Activated CD8-positive, alpha-beta memory T cell treated with anti-CD3 and anti-CD28 coated beads, Interleukin-2, amount 50 U/mL, for 1 hour (primary cell): ENCODE results near the gene TGM4.
"Not testable (repeated sequence)": the region's sequence is repeated elsewhere in the genome, so short reads cannot be mapped to it uniquely, and the experiment has no call there.

Experiments used
- DNase-seq: peaks from one replicate; pipeline ENCODE4 v3.0.0-alpha.2; 2020; ENCODE audit errors: extremely low read depth

TGM4 gene

GRCh38 chr3:44874308-44874707 is at the start of gene TGM4:
Gene TGM4 (plus strand): TSS chr3:44874608. CDS start chr3:44874679, 71 bp downstream.
- no peak for DNase-seq

- DNase-seq, result no peak
Measured at GRCh38 chr3:44825264-44825925, 49.0 kb upstream of the TGM4 start.

GRCh38 chr3:44827196-44827595 is 47.2 kb upstream of the TGM4 start:
- DNase-seq, result no peak

- no peak for DNase-seq
Measured at GRCh38 chr3:44831232-44831631, 43.2 kb upstream of the TGM4 start.

- no peak for DNase-seq
Measured at GRCh38 chr3:44832032-44832431, 42.4 kb upstream of the TGM4 start.

- no peak for DNase-seq
Measured at GRCh38 chr3:44832965-44833364, 41.4 kb upstream of the TGM4 start.

GRCh38 chr3:44833394-44833793 is 41.0 kb upstream of the TGM4 start:
- DNase-seq, result no peak

- no peak for DNase-seq
Measured at GRCh38 chr3:44835684-44836083, 38.7 kb upstream of the TGM4 start.

- DNase-seq, result no peak
Measured at GRCh38 chr3:44842376-44842775, 32.0 kb upstream of the TGM4 start.

GRCh38 chr3:44845528-44846520 is 28.6 kb upstream of the TGM4 start:
- no peak for DNase-seq

GRCh38 chr3:44848634-44849033 is 25.8 kb upstream of the TGM4 start:
- DNase-seq, result no peak

GRCh38 chr3:44856663-44857062 is 17.7 kb upstream of the TGM4 start:
- DNase-seq, result not testable (repeated sequence)

- DNase-seq, result no peak
Measured at GRCh38 chr3:44860117-44860516, 14.3 kb upstream of the TGM4 start.

- DNase-seq, result peak; percentile 56
Measured at GRCh38 chr3:44861412-44862225, 12.8 kb upstream of the TGM4 start, which contains the start of gene TMEM42. Gene TMEM42 (plus strand): TSS chr3:44861912. CDS start chr3:44861925, 13 bp downstream.

GRCh38 chr3:44862226-44862637 is 12.2 kb upstream of the TGM4 start:
- no peak for DNase-seq

- DNase-seq, result no peak
Measured at GRCh38 chr3:44865272-44866035, 9.0 kb upstream of the TGM4 start.

GRCh38 chr3:44867421-44868111 is 6.8 kb upstream of the TGM4 start:
- no peak for DNase-seq

- no peak for DNase-seq
Measured at GRCh38 chr3:44870375-44871061, 3.9 kb upstream of the TGM4 start.

- DNase-seq, result no peak
Measured at GRCh38 chr3:44875596-44875995, 1.2 kb downstream of the TGM4 start.

- no peak for DNase-seq
Measured at GRCh38 chr3:44877333-44877732, 2.9 kb downstream of the TGM4 start.
